GM19324 (cell line): ENCODE results near the gene ADSS1.

Experiments
- ATAC-seq: cut with Tn5 transposase; IDR thresholded peaks from one replicate; pipeline ENCODE4 v1.9.1; 2021; ENCODE audit warnings: mild to moderate bottlenecking, moderate library complexity; ENCODE audit not compliant: unreplicated experiment, low FRiP score

Gene ADSS1

GRCh38 chr14:104697892-104698583 is 26.0 kb upstream of the ADSS1 start:
- no peak for ATAC-seq

GRCh38 chr14:104698688-104699425 is 25.2 kb upstream of the ADSS1 start:
- no peak for ATAC-seq

DNA sequence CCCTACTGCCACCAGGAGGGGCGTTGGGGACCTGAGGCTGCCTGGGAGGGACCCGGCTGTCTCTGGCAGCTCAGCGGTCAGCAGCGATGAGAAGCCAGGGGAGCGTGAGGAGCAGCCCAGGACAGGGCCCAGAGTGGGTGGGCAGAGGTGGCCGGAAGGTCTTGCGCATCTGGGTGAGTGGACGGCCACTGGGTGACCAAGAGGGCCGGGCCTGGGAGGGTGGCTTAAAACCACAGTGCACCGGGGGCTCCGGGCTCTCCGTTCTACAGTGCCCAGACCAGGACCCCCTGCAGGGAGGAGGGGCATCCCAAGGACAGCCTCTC is 24.6 kb upstream of the ADSS1 start:
- ATAC-seq = no peak

DNA sequence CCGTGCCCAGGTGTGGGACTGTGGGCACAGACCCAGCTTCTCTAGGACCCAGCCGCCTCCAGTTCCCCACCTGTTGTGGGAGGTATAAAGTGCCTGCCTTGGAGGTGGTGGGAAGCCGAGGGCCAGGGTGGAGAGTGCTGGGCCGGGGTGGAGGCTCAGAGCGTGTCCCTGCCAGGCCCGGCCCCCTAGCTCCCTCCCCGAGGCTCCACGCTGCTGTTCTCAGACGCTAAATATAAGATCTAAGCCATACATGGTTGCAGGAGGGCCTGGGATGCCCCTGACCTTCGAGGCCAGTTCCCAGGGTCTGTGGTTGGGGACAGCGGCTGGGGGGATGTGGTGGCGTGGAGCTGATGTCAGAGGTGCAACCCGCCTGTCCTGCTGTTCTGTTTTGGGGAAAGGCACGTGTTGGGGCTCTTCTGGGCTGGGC is 23.8 kb upstream of the ADSS1 start:
- no peak for ATAC-seq

- ATAC-seq = no peak
These were observed 23.2 kb upstream of the ADSS1 start for GRCh38 chr14:104700747-104701217.

DNA sequence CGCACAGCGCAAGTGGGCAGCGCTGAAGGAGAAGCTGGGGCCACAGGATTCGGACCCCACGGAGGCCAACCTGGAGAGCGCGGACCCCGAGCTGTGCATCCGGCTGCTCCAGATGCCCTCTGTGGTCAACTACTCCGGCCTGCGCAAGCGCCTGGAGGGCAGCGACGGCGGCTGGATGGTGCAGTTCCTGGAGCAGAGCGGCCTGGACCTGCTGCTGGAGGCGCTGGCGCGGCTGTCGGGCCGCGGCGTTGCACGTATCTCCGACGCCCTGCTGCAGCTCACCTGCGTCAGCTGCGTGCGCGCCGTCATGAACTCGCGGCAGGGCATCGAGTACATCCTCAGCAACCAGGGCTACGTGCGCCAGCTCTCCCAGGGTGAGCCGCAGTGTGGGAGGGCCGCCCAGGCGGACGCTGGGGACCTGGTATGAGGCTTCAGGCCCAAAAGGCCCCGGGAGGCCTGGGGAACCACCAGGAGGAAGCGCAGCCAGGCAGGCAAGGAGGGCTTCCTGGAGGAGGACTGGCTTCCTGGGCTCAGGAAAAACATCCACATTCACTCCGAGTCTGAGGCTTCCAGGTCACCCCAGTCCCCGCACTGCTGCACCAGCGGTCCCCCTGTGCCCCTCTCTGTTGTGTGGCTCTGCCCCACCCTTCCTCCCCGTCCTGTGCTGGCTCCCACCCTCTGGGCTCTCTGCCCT is 22.5 kb upstream of the ADSS1 start:
- ATAC-seq = no peak

DNA sequence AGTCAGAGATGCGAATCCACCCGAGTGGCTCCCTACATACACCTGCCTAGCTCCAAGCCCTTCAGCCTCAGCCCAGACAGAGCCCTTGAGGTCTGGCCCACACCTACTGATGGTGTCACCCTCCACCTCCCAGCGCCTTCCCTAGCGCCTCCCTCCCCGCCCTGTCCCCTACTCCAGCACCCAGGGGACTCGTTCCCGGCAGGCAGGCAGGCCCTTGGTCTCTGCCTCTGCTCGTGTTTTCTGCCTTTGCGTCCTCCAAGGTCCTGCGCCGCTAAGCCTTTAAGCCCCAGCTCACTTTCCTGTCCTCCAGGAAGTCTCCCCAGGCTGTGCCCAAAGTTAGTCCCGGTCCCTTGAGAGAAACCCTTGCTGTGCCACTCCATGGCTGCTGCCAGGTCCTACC is 21.9 kb upstream of the ADSS1 start:
- no peak for ATAC-seq

DNA sequence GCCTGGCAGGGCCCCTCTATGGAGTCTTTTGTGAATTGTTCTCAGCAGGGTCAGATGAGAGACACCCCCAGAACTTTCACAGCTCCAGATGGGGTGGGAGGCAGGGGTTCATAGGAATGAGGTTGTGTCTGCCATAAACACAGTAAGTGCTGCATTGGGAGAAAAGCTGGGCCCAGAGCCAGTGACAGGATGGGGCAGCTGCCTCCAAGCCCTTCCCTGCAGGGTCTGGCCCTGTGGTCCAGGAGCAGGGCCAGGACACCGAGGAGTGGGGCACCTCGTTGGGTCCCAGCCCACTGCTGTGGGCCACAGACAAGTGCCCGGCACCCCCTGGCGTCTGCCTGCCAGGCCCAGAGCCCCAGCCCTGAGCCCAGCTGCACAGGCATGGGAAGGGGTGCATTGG is 21.4 kb upstream of the ADSS1 start:
- ATAC-seq = no peak

GRCh38 chr14:104703269-104703668 is 20.8 kb upstream of the ADSS1 start:
- no peak for ATAC-seq

- no peak for ATAC-seq
These were observed 19.8 kb upstream of the ADSS1 start for GRCh38 chr14:104704252-104704651.

- no peak for ATAC-seq
These were observed 18.5 kb upstream of the ADSS1 start for GRCh38 chr14:104705340-104706047.

- no peak for ATAC-seq
These were observed 17.1 kb upstream of the ADSS1 start for GRCh38 chr14:104706733-104707607.

GRCh38 chr14:104707608-104708595 is 16.1 kb upstream of the ADSS1 start:
- no peak for ATAC-seq

GRCh38 chr14:104708606-104709268 is 15.3 kb upstream of the ADSS1 start:
- no peak for ATAC-seq

GRCh38 chr14:104709387-104710039 is 14.5 kb upstream of the ADSS1 start:
- no peak for ATAC-seq

GRCh38 chr14:104710071-104710735 is 13.8 kb upstream of the ADSS1 start:
- ATAC-seq = no peak
